ENCODE results near the gene LDLRAD3.
A peak's percentile ranks its signal among the peaks of the same experiment; 100 is the strongest.

LDLRAD3 gene

DNA sequence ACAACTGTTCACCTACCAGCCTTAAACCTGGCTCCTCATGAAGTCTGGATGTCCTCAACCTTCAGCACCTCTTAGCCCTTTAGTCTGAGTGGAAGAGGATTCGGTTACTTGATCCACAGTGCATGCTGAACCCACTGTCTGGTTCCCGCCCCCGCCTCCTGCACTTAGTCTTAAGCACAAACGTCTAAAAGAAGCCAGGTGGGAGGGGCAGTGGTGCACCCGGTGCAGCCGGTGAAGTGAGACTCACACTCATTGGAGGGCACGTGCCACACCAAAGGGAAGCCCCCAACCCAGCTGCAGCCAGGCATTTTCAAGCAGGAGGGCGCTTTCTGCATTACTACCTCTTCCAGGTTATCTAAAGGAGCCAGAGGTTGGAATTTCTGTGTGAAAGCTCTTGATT is 198.6 kb downstream of the LDLRAD3 start:
- no peak for DNase-seq

- no peak for DNase-seq
Observed at GRCh38 chr11:36142879-36143278, 199.0 kb downstream of the LDLRAD3 start.

DNA sequence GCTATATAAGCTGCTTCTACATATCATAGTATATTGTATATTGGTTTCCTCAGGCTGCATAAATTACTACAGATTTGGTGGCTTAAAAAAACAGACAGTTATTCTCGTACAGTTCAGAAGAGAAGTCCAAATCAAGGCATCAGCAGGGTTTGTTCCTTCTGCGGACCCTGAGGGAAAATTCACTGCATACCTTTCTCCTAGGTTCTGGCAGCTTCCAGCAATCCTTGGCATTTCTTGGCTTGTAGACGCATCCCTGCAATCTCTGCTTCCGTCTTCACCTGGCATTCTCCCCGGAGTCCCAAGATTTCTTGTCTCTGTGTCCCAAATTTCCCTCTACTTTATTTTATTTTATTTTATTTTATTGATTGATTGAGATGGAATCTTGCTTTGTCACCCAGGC is 202.6 kb downstream of the LDLRAD3 start:
- no peak for DNase-seq

DNA sequence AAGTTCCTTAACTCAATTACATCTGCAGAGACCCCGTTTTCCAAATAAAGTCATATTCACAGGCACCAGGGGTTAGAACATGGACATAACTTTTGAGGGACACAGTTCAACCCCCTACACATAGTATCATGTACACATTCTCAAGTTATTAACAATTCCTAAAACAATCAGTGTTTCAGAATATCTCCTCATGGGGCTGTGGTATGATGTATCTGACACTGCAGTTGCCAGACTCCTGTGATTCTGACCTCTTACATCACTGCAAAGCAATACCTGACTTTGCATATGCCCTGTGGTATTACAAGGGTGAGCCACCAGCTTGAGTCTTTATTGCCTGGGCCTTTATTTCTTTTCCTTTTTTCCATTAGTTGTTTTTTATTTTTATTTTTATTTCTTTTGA is 203.6 kb downstream of the LDLRAD3 start:
- DNase-seq = no peak

GRCh38 chr11:36148701-36149100 is 204.8 kb downstream of the LDLRAD3 start:
- DNase-seq = peak; percentile 13 to 71

DNA sequence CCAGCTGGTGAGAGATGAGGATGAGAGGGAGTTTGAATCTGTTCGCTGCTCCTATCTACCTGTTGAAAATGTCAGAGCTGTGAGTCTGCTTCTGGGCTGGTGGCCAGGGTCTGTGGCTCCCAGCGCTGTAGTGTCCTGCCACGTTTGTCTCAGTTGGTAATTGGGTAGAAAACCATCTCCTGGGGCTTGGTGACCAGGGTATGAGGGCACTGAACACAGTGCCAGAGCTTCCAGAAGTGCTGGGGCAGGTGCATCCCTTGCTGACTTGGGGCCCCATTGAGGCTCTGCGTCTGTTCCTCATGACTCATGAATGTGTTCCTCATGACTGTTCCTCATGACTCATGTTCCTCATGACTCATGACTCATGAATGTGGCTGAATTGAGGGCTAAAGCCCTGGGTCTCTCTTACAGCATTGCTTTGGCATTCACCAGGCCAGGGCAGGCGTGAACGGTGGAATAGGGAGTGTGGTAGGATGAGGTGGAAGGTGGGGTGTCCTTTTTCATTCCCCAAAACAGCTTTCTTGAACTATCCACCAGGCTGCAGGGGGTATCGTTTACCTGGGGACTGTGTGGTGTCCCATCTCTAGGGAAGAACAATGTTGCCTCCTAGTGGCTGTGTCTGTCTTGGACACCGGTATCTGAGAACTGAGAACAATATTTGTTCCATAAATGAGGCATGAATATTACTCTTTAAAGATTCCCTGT is 205.8 kb downstream of the LDLRAD3 start:
- peak; percentile 36 to 84 for DNase-seq

- DNase-seq = no peak
Observed at GRCh38 chr11:36150986-36151385, 207.1 kb downstream of the LDLRAD3 start.

DNA sequence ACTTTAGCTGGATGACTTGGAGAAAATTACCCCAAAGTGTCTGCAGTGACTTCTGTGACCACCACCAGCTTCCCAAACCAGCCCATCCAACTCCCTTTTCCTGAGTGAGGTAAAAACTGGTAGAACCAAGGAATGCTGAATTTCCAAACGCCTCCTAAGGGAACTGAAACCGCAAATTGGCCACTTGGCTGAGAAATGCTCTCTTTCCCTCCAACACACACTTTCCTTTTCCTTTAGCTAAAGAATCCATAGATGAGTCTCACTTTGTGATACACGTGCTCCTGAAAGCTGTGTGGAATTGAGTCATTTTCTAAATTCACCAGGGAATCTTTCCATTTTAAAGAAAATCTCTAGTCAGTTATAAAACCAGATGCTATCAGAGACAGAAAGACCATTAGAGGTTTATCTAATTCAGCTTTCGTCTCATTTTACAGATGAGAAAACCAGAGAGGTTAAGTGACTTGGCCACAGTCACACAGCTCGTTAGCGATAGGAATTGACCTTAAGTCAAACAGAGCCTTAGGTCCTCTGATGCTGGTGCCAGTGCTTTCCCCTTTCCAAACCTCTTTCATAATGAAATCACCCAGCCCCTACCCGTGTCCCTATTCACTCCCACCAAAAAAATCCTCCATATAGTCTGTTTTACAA is 208.2 kb downstream of the LDLRAD3 start:
- no peak for DNase-seq

- no peak for DNase-seq
Observed at GRCh38 chr11:36153551-36153950, 209.7 kb downstream of the LDLRAD3 start.

DNA sequence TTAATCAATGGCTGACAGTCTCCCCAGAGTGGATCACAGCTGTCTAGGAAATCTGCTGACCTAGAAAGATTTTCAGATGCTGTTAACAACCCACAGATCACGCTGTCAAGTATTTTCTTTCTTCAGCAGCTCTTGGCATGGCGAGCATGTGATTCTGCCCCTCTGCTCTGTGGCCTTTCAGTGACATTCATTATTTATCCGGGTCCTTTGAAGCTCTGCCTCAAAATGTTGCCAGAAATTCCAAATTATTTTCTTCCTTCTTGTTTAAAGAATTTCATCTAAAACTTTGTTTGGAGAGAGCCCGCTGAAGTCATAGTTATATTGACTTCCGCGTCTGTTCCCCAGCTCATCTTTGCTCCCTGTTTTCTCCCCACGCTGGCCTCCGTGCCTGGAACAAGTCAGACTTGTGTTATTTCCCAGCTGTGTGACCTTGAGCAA is 211.3 kb downstream of the LDLRAD3 start:
- no peak for DNase-seq

DNA sequence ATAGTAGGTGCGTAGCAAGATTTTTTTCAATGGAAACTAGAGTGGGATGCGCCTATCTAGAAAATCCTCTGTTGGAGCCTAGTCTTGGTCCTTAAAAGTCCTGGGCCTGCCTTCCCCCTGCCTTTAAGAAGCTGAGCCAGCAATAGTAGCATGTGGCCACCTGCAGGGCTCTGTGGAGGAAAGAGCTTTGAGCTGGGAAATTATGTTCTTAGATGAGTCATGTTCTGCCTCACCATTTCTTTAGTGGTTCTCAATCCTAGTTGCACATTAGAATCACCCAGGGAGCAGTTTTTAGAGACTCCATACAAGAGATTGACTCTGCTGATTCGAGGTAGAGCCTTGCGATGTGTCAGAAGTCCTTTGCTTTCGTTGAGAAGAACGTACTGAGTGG is 211.9 kb downstream of the LDLRAD3 start:
- peak in 1 of 2 experiments; percentile 59 for DNase-seq

DNA sequence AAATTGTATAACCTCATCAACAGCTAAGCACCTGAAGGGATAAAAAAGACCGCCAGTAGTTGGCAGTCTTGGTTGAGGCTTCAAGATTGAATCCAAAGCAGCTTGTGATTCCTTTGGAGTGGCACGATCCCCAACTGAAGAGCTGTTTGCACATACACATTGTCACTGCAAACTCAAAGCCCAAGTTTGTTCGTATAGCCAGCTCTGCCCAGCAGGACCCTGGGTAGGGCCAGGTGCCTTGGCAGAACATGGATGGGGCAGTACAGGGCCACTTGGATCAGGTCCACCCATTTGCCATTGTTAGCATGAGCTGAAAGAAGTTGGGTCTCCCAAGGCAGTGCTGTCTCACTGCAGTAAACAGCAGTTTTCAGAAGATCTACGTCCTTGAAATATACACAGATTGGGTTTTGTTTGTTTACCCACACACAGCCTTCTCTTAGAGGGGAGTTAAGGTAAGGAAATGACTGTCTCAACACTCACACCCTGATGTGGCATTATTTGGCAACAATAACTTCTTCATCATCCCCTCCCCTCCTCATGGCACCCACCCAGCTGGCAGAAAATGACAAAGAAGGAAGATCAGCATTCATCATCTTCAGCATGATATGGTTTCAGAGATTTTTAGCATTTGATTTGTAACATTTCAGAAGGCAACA is 212.4 kb downstream of the LDLRAD3 start:
- DNase-seq = peak; percentile 78 to 81

GRCh38 chr11:36156817-36157519 is 213.1 kb downstream of the LDLRAD3 start:
- DNase-seq = no peak

DNA sequence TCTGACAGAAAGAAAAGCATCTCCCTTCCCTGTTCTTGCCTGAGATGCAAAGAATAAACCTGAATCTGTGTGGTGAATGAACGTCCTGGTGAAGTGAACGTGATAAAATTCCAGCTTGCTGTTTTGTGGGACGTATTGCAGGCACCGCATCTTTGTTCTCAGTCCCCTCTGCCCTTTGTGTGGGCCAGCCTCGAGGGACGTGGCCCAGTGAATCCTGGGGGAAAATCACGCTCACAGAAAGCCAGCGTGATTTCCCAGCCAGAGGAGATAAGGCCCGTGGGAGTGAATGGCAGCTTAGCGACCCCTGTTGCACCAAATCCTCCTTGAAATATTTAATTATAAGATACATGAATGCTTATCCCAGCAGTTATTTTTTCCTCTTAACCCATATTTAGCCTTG is 216.2 kb downstream of the LDLRAD3 start:
- no peak for DNase-seq

GRCh38 chr11:36161572-36161971 is 217.7 kb downstream of the LDLRAD3 start:
- DNase-seq = no peak

DNA sequence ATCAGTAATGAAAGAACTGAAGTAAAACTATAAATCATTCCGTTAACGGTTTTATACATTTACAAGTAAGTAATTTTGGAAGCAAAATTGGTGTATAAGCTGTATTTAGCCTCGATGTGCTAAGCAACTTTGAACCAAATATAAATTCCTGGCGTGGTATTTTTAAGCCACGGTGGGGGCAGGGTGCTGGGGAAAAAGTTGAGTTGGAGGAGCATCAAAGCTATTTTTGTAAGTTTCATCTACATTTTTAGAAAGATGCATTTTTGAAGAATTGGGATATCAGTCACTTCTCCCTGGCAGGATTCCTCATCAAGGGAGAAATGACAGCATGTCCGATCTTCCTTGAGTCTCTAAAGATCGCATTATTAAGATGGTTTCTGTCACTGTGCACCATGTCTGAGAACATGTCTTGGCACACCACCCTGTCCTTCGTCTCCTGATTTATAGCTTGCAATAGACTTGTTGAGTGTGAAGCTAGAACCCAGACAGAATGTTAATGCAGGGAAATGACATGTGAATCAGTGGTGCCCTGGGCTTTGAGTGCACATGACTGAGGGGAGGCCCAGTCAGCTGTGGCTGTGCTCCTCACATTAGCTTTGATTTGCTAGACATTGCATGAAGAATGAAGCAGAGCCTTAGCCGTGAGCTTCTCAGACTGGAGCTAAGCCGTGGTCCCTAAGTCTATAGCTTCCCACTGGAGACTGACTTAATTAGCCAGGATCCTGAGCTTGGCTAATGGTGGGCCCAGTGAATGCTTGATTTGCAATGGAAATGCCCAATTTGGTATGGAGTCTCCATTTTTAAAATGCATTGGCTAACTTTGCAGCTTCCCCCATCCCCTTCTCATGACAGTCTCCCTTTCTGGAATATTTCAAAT is 218.4 kb downstream of the LDLRAD3 start:
- no peak for DNase-seq

- DNase-seq = peak; percentile 40 to 58
Observed at GRCh38 chr11:36162883-36163434, 219.1 kb downstream of the LDLRAD3 start.

DNA sequence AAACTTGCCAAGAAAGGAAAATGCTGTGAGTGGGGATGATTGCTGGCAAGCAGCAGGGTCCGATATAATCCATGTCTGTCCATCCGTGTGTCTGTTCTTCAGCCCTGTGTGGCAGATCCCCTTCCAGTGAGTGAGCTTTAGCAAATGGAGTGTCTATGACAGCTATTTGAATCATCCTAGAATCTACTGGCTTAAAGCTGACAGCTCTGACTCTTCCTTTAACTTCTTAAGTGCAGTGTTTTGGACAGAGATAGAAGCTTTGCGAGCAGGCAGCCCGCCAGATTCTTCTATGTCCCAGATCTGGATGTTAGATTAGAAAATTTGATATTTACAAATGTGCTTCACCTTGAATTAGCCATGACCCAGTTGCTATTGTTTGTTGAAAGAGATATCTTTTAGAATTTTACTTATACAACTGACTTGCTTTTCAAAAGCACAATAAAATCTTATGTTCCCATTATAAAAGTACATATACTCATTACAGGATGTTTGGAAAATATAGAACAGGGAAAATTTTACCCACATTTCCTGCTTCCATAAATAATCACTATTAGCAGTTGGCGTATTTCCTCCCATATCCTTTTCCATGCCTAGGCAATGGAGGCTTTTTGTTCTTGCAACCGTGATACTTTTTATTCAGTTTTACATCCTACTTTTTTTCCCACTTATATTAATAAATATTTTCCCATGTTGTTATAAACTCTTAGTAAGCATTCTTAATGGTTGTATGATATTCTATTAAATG is 220.8 kb downstream of the LDLRAD3 start:
- peak; percentile 19 to 79 for DNase-seq

GRCh38 chr11:36165621-36166397 is 221.9 kb downstream of the LDLRAD3 start:
- peak; percentile 54 to 84 for DNase-seq

DNA sequence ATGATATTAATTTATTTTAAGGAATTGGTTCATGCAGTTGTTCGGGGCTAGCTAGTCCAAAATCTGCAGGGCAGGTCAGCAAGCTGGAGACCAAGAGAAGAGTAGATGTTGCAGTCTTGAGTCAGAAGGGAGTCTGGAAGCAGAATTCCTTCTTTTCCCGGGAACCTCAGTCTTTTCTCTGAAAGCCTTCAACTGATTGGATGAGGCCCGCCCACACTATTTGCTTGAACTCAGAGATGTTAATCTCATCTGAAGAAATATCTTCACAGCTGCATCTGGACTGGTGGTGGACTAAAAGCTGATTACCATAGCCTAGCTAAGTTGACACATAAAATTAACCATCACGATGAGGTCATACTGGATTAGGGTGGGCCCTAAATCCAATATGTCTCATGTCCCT is 223.2 kb downstream of the LDLRAD3 start:
- DNase-seq = no peak

DNA sequence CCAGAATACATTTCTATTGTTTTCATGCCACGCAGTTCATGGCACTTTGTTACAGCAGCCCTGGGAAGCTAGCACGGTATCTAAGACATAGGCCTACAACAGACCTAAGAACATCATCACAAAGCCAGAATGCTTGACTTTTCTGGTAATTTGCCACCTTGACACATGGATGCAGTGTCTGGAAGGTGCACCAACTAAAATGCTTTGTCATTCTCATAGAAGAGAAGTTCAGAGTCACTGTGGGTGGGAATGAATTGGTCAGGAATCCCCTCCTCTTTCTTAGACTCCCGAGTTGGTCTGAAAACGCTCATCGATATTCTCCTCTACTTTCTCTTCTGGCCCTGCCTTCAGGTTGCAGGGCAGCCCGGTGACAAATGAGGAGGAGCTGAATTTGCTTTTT is 223.9 kb downstream of the LDLRAD3 start:
- no peak for DNase-seq
